Liver (tissue), 3 donors: ENCODE results near the gene ANKRD17.

Experiments used
- ATF3 ChIP-seq: IDR thresholded peaks from 2 replicates; pipeline ENCODE4 v1.6.1; 2016; ENCODE audit warnings: antibody characterized with exemption
- EGR1 ChIP-seq, 2 donors: IDR thresholded peaks; 2 replicates each; pipeline ENCODE4 v1.6.1; 2016 to 2018; ENCODE audit warnings: antibody characterized with exemption in 2 of 2, low read depth in 2 of 2
- FOXA1 ChIP-seq: IDR thresholded peaks from 2 replicates; pipeline ENCODE4 v1.6.1; 2016; ENCODE audit warnings: antibody characterized with exemption
- HNF4G ChIP-seq: IDR thresholded peaks from 2 replicates; pipeline ENCODE4 v1.6.1; 2016; ENCODE audit warnings: antibody characterized with exemption
- JUND ChIP-seq, 2 donors: IDR thresholded peaks; 2 replicates each; pipeline ENCODE4 v1.6.1; 2016; ENCODE audit warnings: antibody characterized with exemption in 2 of 2
- RAD21 ChIP-seq, 2 donors: IDR thresholded peaks; 2 replicates each; pipeline ENCODE4 v1.6.1; 2016; ENCODE audit warnings: antibody characterized with exemption in 2 of 2, mild to moderate bottlenecking in 2 of 2
- REST ChIP-seq: IDR thresholded peaks from 2 replicates; pipeline ENCODE4 v1.6.1; 2016; ENCODE audit warnings: antibody characterized with exemption, mild to moderate bottlenecking
- RXRA ChIP-seq, 2 donors: IDR thresholded peaks; 2 replicates each; pipeline ENCODE4 v1.6.1; 2017 to 2018; ENCODE audit warnings: antibody characterized with exemption in 2 of 2, mild to moderate bottlenecking in 1 of 2
- SP1 ChIP-seq: IDR thresholded peaks from 2 replicates; pipeline ENCODE4 v1.6.1; 2018; ENCODE audit warnings: antibody characterized with exemption, mild to moderate bottlenecking
- TAF1 ChIP-seq: conservative IDR thresholded peaks from 2 replicates; pipeline ENCODE4 v1.6.1; 2016; ENCODE audit warnings: antibody characterized with exemption, mild to moderate bottlenecking
- YY1 ChIP-seq: IDR thresholded peaks from 2 replicates; pipeline ENCODE4 v1.6.1; 2016; ENCODE audit warnings: antibody characterized with exemption, mild to moderate bottlenecking
- TF ChIP-seq, protein P1 (sequence below): fragments of 150-350 bp; IDR thresholded peaks from 2 replicates; pipeline ENCODE4 v1.5.1; 2017; ENCODE audit warnings: improper control_type of control experiment, low read depth, low read length; ENCODE audit not compliant: missing input control
- donor health status: healthy.
- donor health status: healthy.

- TF ChIP-seq, protein P1, sequence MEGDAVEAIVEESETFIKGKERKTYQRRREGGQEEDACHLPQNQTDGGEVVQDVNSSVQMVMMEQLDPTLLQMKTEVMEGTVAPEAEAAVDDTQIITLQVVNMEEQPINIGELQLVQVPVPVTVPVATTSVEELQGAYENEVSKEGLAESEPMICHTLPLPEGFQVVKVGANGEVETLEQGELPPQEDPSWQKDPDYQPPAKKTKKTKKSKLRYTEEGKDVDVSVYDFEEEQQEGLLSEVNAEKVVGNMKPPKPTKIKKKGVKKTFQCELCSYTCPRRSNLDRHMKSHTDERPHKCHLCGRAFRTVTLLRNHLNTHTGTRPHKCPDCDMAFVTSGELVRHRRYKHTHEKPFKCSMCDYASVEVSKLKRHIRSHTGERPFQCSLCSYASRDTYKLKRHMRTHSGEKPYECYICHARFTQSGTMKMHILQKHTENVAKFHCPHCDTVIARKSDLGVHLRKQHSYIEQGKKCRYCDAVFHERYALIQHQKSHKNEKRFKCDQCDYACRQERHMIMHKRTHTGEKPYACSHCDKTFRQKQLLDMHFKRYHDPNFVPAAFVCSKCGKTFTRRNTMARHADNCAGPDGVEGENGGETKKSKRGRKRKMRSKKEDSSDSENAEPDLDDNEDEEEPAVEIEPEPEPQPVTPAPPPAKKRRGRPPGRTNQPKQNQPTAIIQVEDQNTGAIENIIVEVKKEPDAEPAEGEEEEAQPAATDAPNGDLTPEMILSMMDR: no peak
- TF ChIP-seq FOXA1 (no peak), RAD21 (IDR thresholded peaks at IDR 0.05) (no peak), TAF1 (no peak), YY1 (no peak), RXRA (IDR thresholded peaks at IDR 0.05) (no peak), HNF4G (no peak), REST (no peak), ATF3 (no peak), JUND (IDR thresholded peaks at IDR 0.05) (no peak), EGR1 (IDR thresholded peaks at IDR 0.05; ENCODE audit: low read depth in 2 of 2) (no peak), SP1 (no peak)
Observed at GRCh38 chr4:73064536-73064935, 194.1 kb downstream of the ANKRD17 start.
